T-cell (primary cell): ENCODE measurements around the gene RNASE9. TPM values are rescaled to one million over a fixed set of nuclear protein-coding genes. Genes with fewer than 3 reads are reported as not detected.
"Not testable (repeated sequence)": the region's sequence is repeated elsewhere in the genome, so short reads cannot be mapped to it uniquely, and the experiment has no call there.

Experiments
- ATAC-seq, 4 experiments: fragments of 200-7000 bp in 3 of 4; fragments of 150-1000 bp in 1 of 4; cut with Tn5 transposase; replicated peaks in 1 of 4; 1 replicate in 3 of 4; 2 replicates in 1 of 4; pipeline ENCODE4 v1.10.0; 2021; ENCODE audit warnings: moderate library complexity in 3 of 4, mild to moderate bottlenecking in 2 of 4, moderate number of reproducible peaks in 1 of 4
- CTCF ChIA-PET, 2 donors: fragments of 300-600 bp; sonication (Branson Sonifier 250); formaldehyde crosslinking; loops; one replicate each; lab custom pipeline; 2022; ENCODE audit warnings: antibody characterized with exemption in 2 of 2; lab: Charles Lee
- POLR2A ChIA-PET, 2 donors: fragments of 300-600 bp; sonication (Branson Sonifier 250); formaldehyde crosslinking; loops; one replicate each; lab custom pipeline; 2022; ENCODE audit warnings: antibody characterized with exemption in 2 of 2; lab: Charles Lee
- DNase-seq, 35 experiments: peaks; one replicate each; pipeline versions ENCODE4 v3.0.0 to v3.0.0-alpha.2; 2013 to 2023
- H3K27ac ChIP-seq: one replicate; pipeline ENCODE4 v1.5.1; 2013; ENCODE audit warnings: low read length
- H3K27me3 ChIP-seq, 2 experiments: replicated peaks in 1 of 2; 1 replicate in 1 of 2; 2 replicates in 1 of 2; pipeline versions ENCODE4 v1.6.1 to v1.7.0; 2013; ENCODE audit warnings: low read length in 1 of 2, mixed read lengths in 1 of 2; ENCODE audit not compliant: control insufficient read depth in 2 of 2, insufficient read depth in 2 of 2; ENCODE audit errors: extremely low read depth in 1 of 2
- H3K36me3 ChIP-seq, 2 donors: 1 replicate in 1 of 2; 2 replicates in 1 of 2; pipeline versions ENCODE4 v1.6.1 to v1.7.0; 2013; ENCODE audit warnings: low read length in 1 of 2; ENCODE audit not compliant: control insufficient read depth in 2 of 2, insufficient read depth in 1 of 2; ENCODE audit errors: extremely low read depth in 1 of 2
- H3K4me1 ChIP-seq, 2 experiments: 1 replicate in 1 of 2; 2 replicates in 1 of 2; pipeline versions ENCODE4 v1.6.1 to v1.7.0; 2013; ENCODE audit warnings: low read length in 2 of 2, mixed read lengths in 1 of 2; ENCODE audit not compliant: insufficient read depth in 2 of 2, control insufficient read depth in 1 of 2; ENCODE audit errors: extremely low read depth in 1 of 2
- H3K4me3 ChIP-seq, 2 donors: 1 replicate in 1 of 2; 2 replicates in 1 of 2; pipeline versions ENCODE4 v1.5.1 to v1.7.0; 2013; ENCODE audit warnings: mild to moderate bottlenecking in 2 of 2, low read length in 1 of 2, moderate library complexity in 1 of 2; ENCODE audit not compliant: control insufficient read depth in 1 of 2; ENCODE audit errors: extremely low read depth in 1 of 2
- H3K9me3 ChIP-seq: 2 replicates; pipeline ENCODE4 v1.7.0; 2013
- H3K27ac Mint-ChIP-seq, 2 donors: one replicate each; pipeline ENCODE4 v1.8.0; 2020 to 2021; ENCODE audit warnings: mild to moderate bottlenecking in 2 of 2, mixed read lengths in 2 of 2
- H3K27me3 Mint-ChIP-seq, 2 donors: one replicate each; pipeline ENCODE4 v1.8.0; 2021 to 2022; ENCODE audit warnings: mixed read lengths in 2 of 2
- H3K36me3 Mint-ChIP-seq: one replicate; pipeline ENCODE4 v1.8.0; 2021; ENCODE audit warnings: mixed read lengths
- H3K4me1 Mint-ChIP-seq, 3 donors: one replicate each; pipeline ENCODE4 v1.8.0; 2020 to 2022; ENCODE audit warnings: mixed read lengths in 3 of 3, mild to moderate bottlenecking in 1 of 3
- H3K4me3 Mint-ChIP-seq, 3 donors: one replicate each; pipeline ENCODE4 v1.8.0; 2020 to 2022; ENCODE audit warnings: mild to moderate bottlenecking in 3 of 3, mixed read lengths in 3 of 3, moderate library complexity in 3 of 3
- H3K9me3 Mint-ChIP-seq, 3 donors: one replicate each; pipeline ENCODE4 v1.8.0; 2020 to 2022; ENCODE audit warnings: mixed read lengths in 3 of 3
- WGBS: methylation state at CpG from one replicate; pipeline ENCODE4 v1.1.5; 2013; ENCODE audit warnings: missing lambda C conversion rate; ENCODE audit not compliant: insufficient coverage; 5-methylcytosine and 5-hydroxymethylcytosine counted together
- total RNA-seq, 35 experiments: library from RNA in 6 of 35; stranded (reverse) in 6 of 35; fragments of 120-200 nt in 1 of 35; gene quantifications; one replicate each; pipeline versions ENCODE4 v1.2.1 to v1.2.4 and lab custom pipeline; 2013 to 2026

Gene RNASE9
- total RNA-seq, 5 donors from 2014 or later (not counting 1 experiment from before 2014, with no cell fraction given), result not detected

DNA sequence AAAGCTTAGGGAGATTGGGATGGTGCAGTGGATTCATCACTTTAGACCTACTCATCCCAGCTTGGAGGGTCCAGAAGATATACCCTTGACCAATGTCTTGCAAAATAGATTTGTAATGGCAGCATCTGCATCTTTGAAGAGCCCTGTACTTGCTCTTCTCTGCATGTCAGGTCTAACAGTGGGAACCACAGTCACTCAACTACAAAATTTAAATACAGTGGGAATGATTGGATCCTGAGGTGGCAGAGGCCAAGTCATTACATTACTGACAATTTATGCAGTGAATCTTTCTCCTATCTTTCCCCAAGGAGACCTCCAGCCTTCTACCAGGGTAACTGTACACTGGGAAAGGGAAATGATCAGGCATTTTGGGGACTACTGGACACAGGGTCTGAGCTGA, 8.2 kb upstream of the RNASE9 start:
- Mint-ChIP-seq H3K36me3 (peaks cover 5% of the 10 kb centered on the region), H3K27ac (no peak overlapping the region), H3K4me3 (no peak overlapping the region), H3K9me3 (peaks cover 0 to 12% (median 4%) of the 10 kb centered on the region in 3 donors), H3K4me1 (peaks cover 10 to 12% (median 11%) of the 10 kb centered on the region in 3 donors), H3K27me3 (peaks cover 0 to 3% of the 10 kb centered on the region in 2 donors)
- Histone ChIP-seq H3K4me3 (no peak overlapping the region), H3K4me1 (no peaks in the 10 kb centered on the region), H3K9me3 (no peaks in the 10 kb centered on the region), H3K27me3 (no peaks in the 10 kb centered on the region), H3K27ac (no peak overlapping the region), H3K36me3 (no peaks in the 10 kb centered on the region)
- ATAC-seq (no peak), DNase-seq (no peak)
- POLR2A ChIA-PET, result no interaction called here
- CTCF ChIA-PET, result no interaction called here

DNA sequence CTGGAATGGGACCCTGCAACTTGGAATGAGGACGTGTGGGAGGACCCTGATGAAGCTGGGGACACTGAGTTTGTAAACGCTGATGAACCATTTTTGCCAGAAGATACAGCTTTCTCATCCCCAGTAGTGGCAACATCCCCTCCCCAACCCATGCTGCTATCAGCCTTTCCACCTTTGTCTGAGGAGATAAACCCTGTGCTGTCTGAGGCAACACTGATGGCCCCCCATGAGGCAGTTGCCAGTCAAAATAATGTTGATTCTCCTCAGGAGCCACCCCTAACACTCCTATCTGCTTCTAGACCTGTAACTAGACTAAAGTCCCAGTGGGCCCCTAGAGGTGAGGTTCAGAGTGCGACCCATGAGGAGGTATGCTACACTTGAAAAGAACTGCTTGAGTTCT, 7.5 kb upstream of the RNASE9 start:
- H3K27ac ChIP-seq, result no peak overlapping the region
- H3K36me3 ChIP-seq, result no peaks in the 10 kb centered on the region
- DNase-seq, result no peak
- Mint-ChIP-seq H3K4me1 (peaks cover 10 to 12% (median 11%) of the 10 kb centered on the region in 3 donors), H3K4me3 (no peak overlapping the region), H3K9me3 (peaks cover 0 to 12% (median 4%) of the 10 kb centered on the region in 3 donors), H3K36me3 (peaks cover 5% of the 10 kb centered on the region), H3K27me3 (peaks cover 0 to 3% of the 10 kb centered on the region in 2 donors), H3K27ac (no peak overlapping the region)
- ChIA-PET POLR2A (no interaction called here), CTCF (no interaction called here)
- no peak for ATAC-seq
- H3K9me3 ChIP-seq, result no peaks in the 10 kb centered on the region
- H3K27me3 ChIP-seq, result no peaks in the 10 kb centered on the region
- WGBS, result 100% methylated on average over 2 of the region's 3 CpGs
- no peaks in the 10 kb centered on the region for H3K4me1 ChIP-seq
- H3K4me3 ChIP-seq, result no peak overlapping the region

DNA sequence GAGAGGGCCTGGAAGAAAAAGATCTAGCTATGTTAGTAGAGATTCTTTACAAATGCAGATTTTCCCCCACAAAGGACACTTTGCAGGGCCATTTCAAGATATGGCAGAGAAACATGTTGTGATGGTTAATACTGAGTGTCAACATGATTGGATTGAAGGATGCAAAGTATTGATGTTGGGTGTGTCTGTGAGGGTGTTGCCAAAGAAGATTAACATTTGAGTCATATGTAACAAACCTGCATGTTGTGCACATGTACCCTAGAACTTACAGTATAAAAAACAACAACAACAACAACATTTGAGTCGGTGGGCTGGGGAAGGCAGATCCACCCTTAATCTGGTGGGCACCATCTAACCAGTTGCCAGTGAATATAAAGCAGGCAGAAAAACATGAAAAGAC, 6.4 kb upstream of the RNASE9 start:
- H3K4me1 ChIP-seq, H3K36me3 Mint-ChIP-seq, H3K36me3 ChIP-seq, CTCF ChIA-PET, H3K27ac Mint-ChIP-seq, H3K4me3 ChIP-seq, DNase-seq, POLR2A ChIA-PET, H3K4me3 Mint-ChIP-seq, H3K9me3 ChIP-seq, H3K27ac ChIP-seq, H3K27me3 ChIP-seq, ATAC-seq, H3K27me3 Mint-ChIP-seq: not testable (repeated sequence)
- peaks cover 10 to 12% (median 11%) of the 10 kb centered on the region in 3 donors for H3K4me1 Mint-ChIP-seq
- 100% methylated on average over 1 of the region's 1 CpG for WGBS
- peaks cover 0 to 12% (median 4%) of the 10 kb centered on the region in 3 donors for H3K9me3 Mint-ChIP-seq

DNA sequence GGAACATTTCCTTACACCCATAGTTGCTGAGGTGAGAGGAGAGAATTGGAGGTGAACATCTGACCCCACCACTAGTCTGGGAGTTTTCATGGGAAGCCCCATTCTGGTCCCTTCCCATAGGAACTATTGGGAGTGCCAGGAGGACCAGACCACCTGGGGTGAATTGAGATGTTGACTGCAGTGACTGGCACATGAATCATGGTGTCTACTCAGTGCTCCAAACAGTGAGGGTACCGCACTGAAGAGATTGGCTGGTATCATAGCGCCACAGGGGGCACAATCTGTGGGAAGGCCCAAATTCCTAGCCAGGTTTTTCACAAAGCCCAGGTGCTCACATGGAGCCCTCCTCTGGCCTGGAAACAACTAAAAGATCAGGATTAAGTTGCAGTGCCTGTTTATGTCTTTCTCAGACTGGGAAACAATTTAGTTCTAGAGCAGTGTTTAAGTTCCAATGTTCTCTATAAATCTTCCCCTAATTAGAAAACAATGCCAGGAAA, 3.7 kb upstream of the RNASE9 start:
- ATAC-seq, result no peak
- ChIA-PET CTCF (no interaction called here), POLR2A (no interaction called here)
- Histone ChIP-seq H3K4me3 (no peak overlapping the region), H3K27me3 (no peaks in the 10 kb centered on the region), H3K4me1 (no peaks in the 10 kb centered on the region), H3K9me3 (no peaks in the 10 kb centered on the region), H3K36me3 (no peaks in the 10 kb centered on the region), H3K27ac (no peak overlapping the region)
- Mint-ChIP-seq H3K27me3 (peaks cover 0 to 6% of the 10 kb centered on the region in 2 donors), H3K36me3 (peaks cover 5% of the 10 kb centered on the region), H3K4me1 (peaks cover 10 to 12% (median 11%) of the 10 kb centered on the region in 3 donors), H3K4me3 (no peak overlapping the region), H3K9me3 (peaks cover 0 to 8% (median 4%) of the 10 kb centered on the region in 3 donors), H3K27ac (no peak overlapping the region)
- WGBS, result 96% methylated on average over 2 of the region's 2 CpGs
- no peak for DNase-seq

DNA sequence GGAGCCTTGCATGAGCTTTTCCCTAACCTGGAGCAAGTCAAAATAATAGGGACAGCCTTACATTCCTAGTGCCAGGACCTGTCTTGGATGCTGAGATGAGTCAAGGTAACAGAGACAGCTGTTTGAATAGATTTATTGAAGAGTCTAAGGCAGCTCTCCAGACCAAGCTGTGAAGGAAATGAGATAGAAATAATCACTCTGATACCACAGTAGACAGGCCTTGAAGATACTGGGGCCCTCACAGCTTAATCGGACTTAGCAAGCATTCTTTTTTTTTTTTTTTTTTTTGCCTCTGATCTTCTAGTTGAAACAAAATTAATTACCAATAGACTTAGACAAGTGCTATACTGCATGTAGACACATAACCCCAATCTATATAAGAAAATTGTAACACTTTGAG, 3.1 kb upstream of the RNASE9 start:
- Histone ChIP-seq H3K4me3 (no peak overlapping the region), H3K9me3 (no peaks in the 10 kb centered on the region), H3K4me1 (no peaks in the 10 kb centered on the region), H3K36me3 (no peaks in the 10 kb centered on the region), H3K27me3 (no peaks in the 10 kb centered on the region), H3K27ac (no peak overlapping the region)
- CTCF ChIA-PET, result no interaction called here
- H3K4me3 Mint-ChIP-seq, result no peak overlapping the region
- DNase-seq (no peak), ATAC-seq (no peak)
- H3K9me3 Mint-ChIP-seq, result peaks cover 0 to 6% (median 4%) of the 10 kb centered on the region in 3 donors
- peaks cover 3 to 6% of the 10 kb centered on the region in 2 donors for H3K27me3 Mint-ChIP-seq
- peaks cover 5% of the 10 kb centered on the region for H3K36me3 Mint-ChIP-seq
- peaks cover 10 to 12% (median 11%) of the 10 kb centered on the region in 3 donors for H3K4me1 Mint-ChIP-seq
- no peak overlapping the region for H3K27ac Mint-ChIP-seq
- WGBS, result no CpG with 5 or more reads among the region's 1 CpG
- POLR2A ChIA-PET, result interaction anchor here in 1 of 2 donors (0.5 to 0.6 kb wide), 2 partner anchors 140 to 205 kb away, joined by 3 to 8 read pairs; no protein-coding TSS in a partner anchor

DNA sequence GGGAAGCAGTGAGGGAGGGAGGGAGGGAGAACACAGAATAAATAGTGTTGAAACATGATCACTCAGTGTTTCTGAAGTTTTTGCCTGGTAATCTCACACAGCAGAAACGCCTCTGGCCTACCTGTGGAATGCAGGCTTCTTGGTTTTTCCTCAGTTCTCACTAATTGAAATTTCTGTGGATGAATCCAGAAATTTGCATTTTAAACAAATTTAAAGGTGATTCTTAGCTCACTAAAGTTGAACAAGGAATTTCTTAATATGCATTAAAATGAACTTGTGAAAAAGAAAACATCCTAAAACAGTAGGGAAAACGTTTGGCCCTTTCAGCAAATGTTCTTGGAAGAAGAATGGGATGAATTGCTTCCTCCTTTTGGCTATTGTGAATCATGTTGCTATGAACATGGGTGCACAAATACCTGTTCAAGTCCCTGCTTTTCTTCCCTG, 1.4 kb downstream of the RNASE9 start:
- Mint-ChIP-seq H3K9me3 (no peaks in the 10 kb centered on the region), H3K36me3 (no peaks in the 10 kb centered on the region), H3K4me1 (no peaks in the 10 kb centered on the region), H3K4me3 (no peak overlapping the region), H3K27me3 (peaks cover 5 to 7% of the 10 kb centered on the region in 2 donors), H3K27ac (no peak overlapping the region)
- Histone ChIP-seq H3K9me3 (no peaks in the 10 kb centered on the region), H3K4me3 (no peak overlapping the region), H3K27me3 (no peaks in the 10 kb centered on the region), H3K4me1 (no peaks in the 10 kb centered on the region), H3K27ac (no peak overlapping the region), H3K36me3 (no peaks in the 10 kb centered on the region)
- POLR2A ChIA-PET, result no interaction called here
- ATAC-seq (no peak), DNase-seq (no peak)
- CTCF ChIA-PET, result no interaction called here
- WGBS, result 60% methylated on average over 1 of the region's 2 CpGs

DNA sequence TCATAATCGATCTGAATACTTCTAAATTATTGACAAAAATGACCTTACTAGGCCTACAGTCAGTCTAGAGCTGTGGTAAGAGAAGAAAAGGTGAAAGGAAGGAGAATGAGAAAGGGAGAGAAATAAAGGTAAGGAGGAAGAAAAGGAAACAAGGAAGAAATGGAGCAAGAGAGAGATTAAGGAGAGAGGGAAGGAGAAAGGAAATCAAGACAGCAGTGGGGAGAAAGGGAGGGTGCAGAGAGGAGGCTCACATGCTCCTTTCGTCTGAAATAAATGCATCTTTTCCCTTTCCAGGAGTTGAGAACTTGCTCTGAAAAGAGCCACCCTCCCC, 3.7 kb downstream of the RNASE9 start:
- H3K27me3 Mint-ChIP-seq, result peaks cover 5 to 7% of the 10 kb centered on the region in 2 donors
- H3K36me3 Mint-ChIP-seq, result no peaks in the 10 kb centered on the region
- Histone ChIP-seq H3K9me3 (no peaks in the 10 kb centered on the region), H3K27ac (no peak overlapping the region), H3K36me3 (no peaks in the 10 kb centered on the region), H3K4me1 (no peaks in the 10 kb centered on the region), H3K4me3 (no peak overlapping the region), H3K27me3 (no peaks in the 10 kb centered on the region)
- DNase-seq (no peak), ATAC-seq (no peak)
- CTCF ChIA-PET, result no interaction called here
- no peaks in the 10 kb centered on the region for H3K4me1 Mint-ChIP-seq
- H3K27ac Mint-ChIP-seq, result no peak overlapping the region
- no peak overlapping the region for H3K4me3 Mint-ChIP-seq
- POLR2A ChIA-PET, result no interaction called here
- H3K9me3 Mint-ChIP-seq, result no peaks in the 10 kb centered on the region
- WGBS, result no CpG with 5 or more reads among the region's 2 CpGs
